Stimulated activated CD4-positive, alpha-beta T cell treated with anti-CD3 and anti-CD28 coated beads, Interleukin-4, amount 100 ng/mL, for 24 hours (primary cell): ENCODE results near the gene GABBR2.

Experiments used
- DNase-seq: peaks from one replicate; pipeline ENCODE4 v3.0.0-alpha.2; 2020

The GABBR2 gene

GRCh38 chr9:98383758-98384157 lies 325.0 kb downstream of the GABBR2 start:
- no peak for DNase-seq

DNA sequence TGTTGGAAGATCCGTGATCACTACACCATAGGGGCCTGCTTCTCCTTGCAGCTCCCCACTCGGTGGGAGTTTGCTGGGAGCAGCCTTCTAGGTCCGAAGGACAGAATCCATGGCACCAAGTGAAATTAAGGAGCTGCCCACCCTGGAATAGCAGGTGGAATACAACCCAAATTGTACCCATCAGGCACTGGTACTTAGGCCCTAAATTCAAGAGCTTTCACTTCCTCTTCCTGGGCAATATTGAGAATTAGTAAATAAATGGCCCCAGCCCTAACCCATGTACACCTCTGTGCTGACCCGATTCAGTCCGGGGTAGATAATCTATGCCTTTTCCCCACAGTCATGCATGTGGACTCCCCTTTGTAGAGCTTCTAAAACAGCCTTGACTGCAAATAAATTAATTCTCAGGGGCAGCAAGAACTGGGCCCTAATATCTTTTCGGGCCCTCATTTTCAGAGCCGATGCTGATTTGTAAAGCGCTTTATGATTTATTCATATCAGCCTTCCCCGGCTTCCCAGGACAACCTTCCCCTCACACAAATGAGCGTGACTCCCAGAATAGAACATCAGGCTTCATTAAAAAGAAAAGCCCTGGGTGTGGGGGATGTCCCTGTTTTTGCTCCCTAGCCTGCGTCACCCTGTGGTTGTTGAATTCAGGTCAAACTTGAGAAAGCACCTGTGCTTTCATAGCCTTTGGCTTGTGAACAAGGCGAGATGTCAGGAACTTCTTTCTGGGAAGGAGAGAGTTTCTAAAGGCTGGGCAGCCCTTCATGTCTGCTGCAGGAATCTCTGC lies 327.2 kb downstream of the GABBR2 start:
- no peak for DNase-seq

DNA sequence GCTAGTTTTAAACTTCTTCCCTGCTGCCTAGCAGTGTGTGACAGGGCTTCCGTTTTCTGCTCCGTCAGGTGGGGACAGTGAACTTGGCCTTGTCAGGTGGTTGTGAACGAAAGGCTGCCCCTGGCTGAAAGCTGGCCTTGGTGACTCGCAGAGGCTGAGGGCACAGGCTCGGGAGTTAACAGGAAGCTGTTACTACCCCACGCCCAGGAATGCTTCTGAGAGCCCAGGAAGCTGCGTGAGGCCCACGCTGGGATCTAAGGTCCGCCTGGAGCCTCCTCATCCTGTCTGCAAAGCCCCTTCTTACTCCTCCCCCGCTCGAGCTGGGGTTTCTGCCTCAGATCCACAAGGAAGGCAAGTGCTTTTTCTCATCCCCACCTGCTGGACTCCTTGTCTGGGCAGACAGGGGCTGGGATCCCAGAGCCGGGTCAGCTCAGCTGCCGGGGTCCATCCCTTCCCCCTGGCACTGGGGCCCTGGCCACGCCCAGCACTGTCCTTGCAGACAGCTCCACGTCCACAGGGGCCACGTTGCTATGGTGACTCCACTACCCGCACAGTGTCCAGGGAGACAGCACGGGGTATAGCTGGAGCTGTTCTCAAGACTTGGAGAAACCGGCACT lies 328.6 kb downstream of the GABBR2 start:
- DNase-seq: no peak

DNA sequence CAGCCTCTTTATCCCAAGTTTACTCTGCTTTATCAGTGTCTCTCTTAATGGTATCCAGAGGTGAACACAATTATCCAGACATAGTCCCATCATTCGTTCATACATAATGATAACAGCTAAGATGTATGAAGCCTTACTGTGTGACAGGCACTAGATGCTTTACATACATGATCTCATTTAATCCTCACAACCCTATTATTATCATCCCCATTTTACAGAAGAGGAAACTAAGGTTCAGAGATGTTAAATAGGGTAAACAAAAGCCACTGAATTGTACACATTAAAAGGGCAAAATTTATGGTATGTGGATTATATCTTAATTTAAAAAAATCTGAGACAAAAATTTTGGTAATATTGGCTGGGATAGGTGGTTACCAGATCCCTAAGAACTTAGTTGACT lies 329.2 kb downstream of the GABBR2 start:
- DNase-seq: no peak

- no peak for DNase-seq
These were observed 329.9 kb downstream of the GABBR2 start for GRCh38 chr9:98378794-98379193.

GRCh38 chr9:98378206-98378780 lies 330.4 kb downstream of the GABBR2 start:
- DNase-seq: no peak

DNA sequence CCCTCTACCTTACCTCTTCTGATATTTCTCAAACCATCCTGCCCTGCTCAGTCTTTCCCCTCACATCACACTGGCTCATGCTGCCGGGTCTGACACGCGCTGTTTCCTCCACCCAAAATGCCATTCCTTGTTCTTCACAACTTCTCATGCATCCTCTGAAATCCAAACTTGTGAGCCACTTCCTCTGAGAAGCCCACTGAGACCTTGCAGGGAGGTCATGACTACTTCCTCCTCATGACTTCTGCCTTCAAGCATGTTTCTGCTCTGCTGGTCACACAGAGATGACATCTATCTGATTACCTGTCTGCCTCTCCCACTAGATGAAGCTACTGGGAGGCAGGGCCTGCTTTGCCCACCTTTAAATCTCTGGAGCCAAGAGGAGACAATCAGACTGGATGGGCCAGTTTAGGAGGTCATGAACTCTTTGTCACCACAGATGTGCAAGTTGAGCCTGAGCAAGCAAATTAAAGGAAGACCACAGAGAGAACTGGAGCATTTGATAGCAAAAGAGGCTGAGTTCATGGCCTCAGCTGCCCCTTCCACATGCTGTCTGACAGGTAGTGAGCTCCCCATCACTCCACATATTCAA lies 333.5 kb downstream of the GABBR2 start:
- DNase-seq: no peak

DNA sequence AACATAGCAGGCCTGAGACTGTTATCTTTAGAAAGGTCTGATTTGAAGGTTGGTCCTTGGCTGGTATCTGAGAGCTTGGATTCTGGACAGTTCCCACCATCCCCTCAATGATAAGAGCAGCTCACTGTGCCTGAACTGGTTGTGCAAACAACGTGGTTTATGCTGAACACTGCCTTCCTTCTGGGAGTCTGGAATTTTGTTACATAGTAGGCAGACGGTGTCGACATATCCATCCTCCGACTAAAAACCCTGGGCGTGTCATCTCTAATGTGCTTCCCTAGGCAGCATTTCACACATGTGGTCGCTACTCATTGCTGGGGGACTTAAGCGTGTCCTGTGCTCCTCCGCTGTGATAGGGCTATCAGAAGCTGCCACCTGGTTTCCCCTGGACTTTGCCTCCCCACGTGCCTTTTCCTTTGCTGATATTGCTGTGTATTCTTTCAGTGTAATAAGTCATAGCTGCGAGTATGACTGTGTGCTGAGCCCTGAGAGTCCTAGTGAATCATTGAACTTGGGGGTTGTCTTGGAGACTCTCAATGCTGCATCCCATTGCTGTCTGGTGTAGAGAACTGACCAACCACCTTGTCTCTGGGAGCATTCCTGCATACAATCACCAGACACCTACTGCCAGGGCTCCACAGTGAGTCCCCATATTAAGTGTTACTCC lies 334.2 kb downstream of the GABBR2 start:
- DNase-seq: no peak

- DNase-seq: no peak
These were observed 335.1 kb downstream of the GABBR2 start for GRCh38 chr9:98373609-98374008.

GRCh38 chr9:98372077-98372836 lies 336.5 kb downstream of the GABBR2 start:
- no peak for DNase-seq

- DNase-seq: no peak
These were observed 337.8 kb downstream of the GABBR2 start for GRCh38 chr9:98370976-98371315.

- DNase-seq: no peak
These were observed 338.3 kb downstream of the GABBR2 start for GRCh38 chr9:98370300-98370975.

DNA sequence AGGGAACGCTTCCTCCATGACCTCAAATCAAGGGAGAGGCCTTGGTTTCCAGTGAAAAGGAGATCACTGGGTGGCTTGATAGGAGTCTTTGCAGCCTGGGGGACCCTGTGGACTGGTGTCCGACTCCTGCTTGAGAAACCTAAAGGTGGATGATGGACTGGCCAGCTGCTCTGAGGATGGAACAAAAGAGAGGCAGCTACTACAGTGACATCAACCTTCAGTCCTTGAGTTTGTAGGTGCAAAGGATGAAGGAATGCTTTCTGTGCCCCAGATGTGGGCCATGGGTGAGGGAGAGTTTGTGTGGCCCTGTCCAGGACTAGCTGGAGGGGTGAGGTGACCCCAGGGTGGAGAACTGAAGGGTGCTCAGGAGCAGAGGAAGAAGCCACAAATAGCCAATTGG lies 338.8 kb downstream of the GABBR2 start:
- no peak for DNase-seq

DNA sequence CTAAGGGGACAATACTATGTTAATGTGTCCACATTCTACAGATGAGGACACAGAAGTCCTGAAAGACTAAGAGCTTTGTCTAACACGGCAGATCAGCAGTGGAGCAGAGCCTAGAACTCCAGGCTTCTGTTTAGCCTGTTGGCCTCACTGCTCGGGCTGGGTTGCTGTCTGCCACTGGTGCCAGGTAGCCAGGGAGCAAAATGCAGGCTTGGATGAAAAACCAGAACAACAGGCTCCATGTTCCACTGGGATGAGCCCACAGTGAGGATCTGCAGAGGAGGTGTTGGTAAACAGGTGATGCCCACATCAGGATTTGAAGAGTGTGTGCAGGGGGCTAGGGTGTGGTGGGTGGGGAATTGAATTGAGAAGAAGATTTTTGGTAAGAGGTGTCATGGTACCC lies 339.3 kb downstream of the GABBR2 start:
- no peak for DNase-seq

DNA sequence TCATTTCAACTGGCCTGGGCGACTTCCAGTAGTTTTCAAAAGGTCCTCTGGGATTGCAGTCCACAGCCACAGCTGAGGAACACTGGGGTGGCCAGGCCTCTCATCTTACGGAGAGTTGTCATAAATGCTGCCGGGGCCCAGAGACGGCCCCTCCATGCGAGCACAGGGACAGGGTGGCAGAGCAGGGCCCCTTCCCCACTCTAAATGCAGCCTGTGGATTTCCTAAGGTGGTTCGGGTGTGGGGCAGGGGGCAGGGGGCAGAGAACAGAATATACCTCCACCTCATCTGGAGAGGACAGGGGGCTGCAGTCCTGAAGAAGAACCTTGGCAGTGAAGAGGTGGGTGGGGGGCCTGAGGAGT lies 339.7 kb downstream of the GABBR2 start:
- no peak for DNase-seq

- no peak for DNase-seq
These were observed 340.2 kb downstream of the GABBR2 start for GRCh38 chr9:98368366-98369065.

DNA sequence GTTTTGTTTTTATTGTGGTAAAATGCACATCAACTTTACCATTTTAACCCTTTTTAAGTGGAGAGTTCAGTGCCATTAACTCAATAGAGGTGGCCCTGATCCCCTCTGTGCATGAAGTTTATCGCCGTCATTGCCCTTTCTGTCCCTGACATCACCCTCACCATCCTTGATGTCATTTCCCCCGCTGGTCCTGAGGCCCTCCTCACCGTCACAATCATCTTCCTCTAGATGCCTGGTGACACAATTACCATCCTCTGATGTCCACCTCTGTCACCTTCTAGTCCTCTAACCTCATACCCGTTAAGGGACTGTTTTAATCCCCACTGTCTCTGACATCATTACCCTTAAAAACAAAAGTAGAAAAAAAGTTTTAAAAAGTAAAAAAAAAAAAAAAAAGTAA lies 340.8 kb downstream of the GABBR2 start:
- no peak for DNase-seq

GRCh38 chr9:98367371-98367900 lies 341.3 kb downstream of the GABBR2 start:
- DNase-seq: no peak

GRCh38 chr9:98365781-98366180 lies 343.0 kb downstream of the GABBR2 start:
- no peak for DNase-seq

DNA sequence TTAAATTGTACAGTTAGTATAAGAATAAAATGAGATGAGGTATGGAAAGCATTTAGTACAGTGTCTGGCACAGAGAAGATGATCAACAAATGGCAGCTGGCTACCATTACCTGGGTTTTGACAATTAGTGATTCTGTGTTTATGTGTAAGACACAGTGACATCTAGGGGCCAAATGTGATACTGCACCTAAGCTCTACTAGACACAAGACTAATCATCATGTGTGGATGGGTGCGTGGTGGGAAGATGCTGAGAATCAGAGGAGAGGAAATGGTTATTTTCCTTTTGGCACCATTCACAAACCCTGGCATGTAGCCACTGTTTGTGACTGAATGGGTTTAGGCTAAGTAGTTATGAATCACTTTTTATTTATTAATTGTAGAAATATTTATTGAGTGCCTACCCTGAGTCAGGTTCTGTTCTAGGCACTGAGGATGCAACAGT lies 343.5 kb downstream of the GABBR2 start:
- no peak for DNase-seq

- no peak for DNase-seq
These were observed 344.6 kb downstream of the GABBR2 start for GRCh38 chr9:98364086-98364485.
